SK-N-SH (cell line): ENCODE results near the gene PGM5. TPM values are rescaled to one million over a fixed set of nuclear protein-coding genes. Genes with fewer than 3 reads are reported as not detected.

Experiments
- CTCF ChIA-PET: fragments of 300-600, 350-600 bp; formaldehyde crosslinking; extraction: SDS; loops from one replicate; lab custom pipeline; 2021; lab: Yijun Ruan, JAX
- POLR2A ChIA-PET: fragments of 350-600 bp; sonication (Branson Sonifier 250); formaldehyde crosslinking; extraction: SDS; loops from one replicate; lab custom pipeline; 2020; ENCODE audit warnings: antibody characterized with exemption, inconsistent platforms; lab: Yijun Ruan, JAX
- DNase-seq: peaks from one replicate; pipeline ENCODE4 v3.0.0; 2012
- H2AFZ ChIP-seq: fragments of 200-600 bp; sonication (generic); 2 replicates; pipeline ENCODE4 v1.8.1; 2016; ENCODE audit warnings: antibody characterized with exemption, mild to moderate bottlenecking, low read depth
- H3F3A ChIP-seq: fragments of 200-600 bp; sonication (generic); replicated peaks from 2 replicates; pipeline ENCODE3; 2016; ENCODE audit warnings: antibody characterized with exemption, mild to moderate bottlenecking; ENCODE audit not compliant: insufficient read depth
- H3K27ac ChIP-seq, 2 experiments: fragments of 200-500 bp in 1 of 2; fragments of 200-600 bp in 1 of 2; sonication (Bioruptor generic) in 1 of 2; sonication (generic), shearing (Covaris generic) in 1 of 2; 2 replicates each; pipeline versions ENCODE4 v1.5.1 to v1.6.1; 2014 to 2016; ENCODE audit warnings: low read depth in 2 of 2, inconsistent platforms in 1 of 2, low read length in 1 of 2, mild to moderate bottlenecking in 1 of 2, mixed read lengths in 1 of 2
- H3K27me3 ChIP-seq: fragments of 200-600 bp; sonication (generic), shearing (Covaris generic); 2 replicates; pipeline ENCODE4 v1.6.1; 2016; ENCODE audit warnings: mixed run types; ENCODE audit not compliant: insufficient read depth
- H3K36me3 ChIP-seq, 2 experiments: fragments of 200-500 bp in 1 of 2; fragments of 200-600 bp in 1 of 2; sonication (Bioruptor generic) in 1 of 2; sonication (generic) in 1 of 2; replicated peaks in 1 of 2; 2 replicates each; pipeline versions ENCODE3 to v1.5.1; 2014 to 2016; ENCODE audit warnings: low read length in 1 of 2, mild to moderate bottlenecking in 1 of 2; ENCODE audit not compliant: insufficient read depth in 2 of 2, control insufficient read depth in 1 of 2
- H3K4me1 ChIP-seq, 2 experiments: fragments of 200-500 bp in 1 of 2; fragments of 200-600 bp in 1 of 2; sonication (Bioruptor generic) in 1 of 2; sonication (generic), shearing (Covaris generic) in 1 of 2; 2 replicates each; pipeline versions ENCODE4 v1.5.1 to v1.6.1; 2014 to 2016; ENCODE audit warnings: low read depth in 1 of 2, low read length in 1 of 2, mixed run types in 1 of 2; ENCODE audit not compliant: insufficient read depth in 2 of 2, control insufficient read depth in 1 of 2
- H3K4me2 ChIP-seq: fragments of 200-600 bp; sonication (generic), shearing (Covaris generic); 2 replicates; pipeline ENCODE4 v1.6.1; 2017; ENCODE audit warnings: mixed run types
- H3K4me3 ChIP-seq, 2 experiments: fragments of 200-500 bp in 1 of 2; fragments of 200-600 bp in 1 of 2; sonication (Bioruptor generic) in 1 of 2; sonication (generic), shearing (Covaris generic) in 1 of 2; 2 replicates each; pipeline versions ENCODE4 v1.5.1 to v1.8.1; 2014 to 2016; ENCODE audit warnings: low read depth in 2 of 2, inconsistent platforms in 1 of 2, low read length in 1 of 2, mild to moderate bottlenecking in 1 of 2, mixed read lengths in 1 of 2, moderate library complexity in 1 of 2
- H3K79me2 ChIP-seq: fragments of 200-600 bp; sonication (generic); 2 replicates; pipeline ENCODE4 v1.8.1; 2017; ENCODE audit warnings: mild to moderate bottlenecking; ENCODE audit not compliant: insufficient read depth
- H3K9ac ChIP-seq: fragments of 200-600 bp; sonication (generic); 2 replicates; pipeline ENCODE4 v1.6.1; 2017; ENCODE audit warnings: mixed run types
- H3K9me2 ChIP-seq: fragments of 200-600 bp; sonication (generic); 2 replicates; pipeline ENCODE4 v1.6.1; 2017; ENCODE audit warnings: mixed run types
- H3K9me3 ChIP-seq: fragments of 200-600 bp; sonication (generic); 2 replicates; pipeline ENCODE4 v1.6.1; 2017; ENCODE audit warnings: mixed run types, mild to moderate bottlenecking, moderate library complexity
- H4K20me1 ChIP-seq: fragments of 200-600 bp; sonication (generic); 2 replicates; pipeline ENCODE4 v1.6.1; 2017; ENCODE audit warnings: mild to moderate bottlenecking, mixed run types; ENCODE audit not compliant: insufficient read depth
- CHD2 ChIP-seq: fragments of 150-350 bp; IDR thresholded peaks from 2 replicates; pipeline ENCODE4 v1.6.1; 2018; ENCODE audit warnings: low read length; ENCODE audit not compliant: partially characterized antibody
- CTCF ChIP-seq: fragments of 200-600 bp; sonication (generic); IDR thresholded peaks from 2 replicates; pipeline ENCODE4 v1.6.1; 2017; ENCODE audit warnings: antibody characterized with exemption, mild to moderate bottlenecking, moderate library complexity
- EP300 ChIP-seq, 2 experiments: IDR thresholded peaks; 2 replicates each; pipeline versions ENCODE4 v1.4.0 to v1.6.1; 2012; ENCODE audit warnings: borderline replicate concordance in 1 of 2, low read depth in 1 of 2, low read length in 1 of 2
- EZH2phosphoT487 ChIP-seq: fragments of 200-600 bp; sonication (generic); IDR thresholded peaks from 2 replicates; pipeline ENCODE4 v1.6.1; 2017; ENCODE audit warnings: low read depth, mixed run types, mild to moderate bottlenecking, antibody characterized with exemption, moderate library complexity, borderline replicate concordance
- FOXJ3 ChIP-seq: sonication (generic); formaldehyde crosslinking; IDR thresholded peaks from 2 replicates; pipeline ENCODE4 v1.5.1; 2020; ENCODE audit warnings: mild to moderate bottlenecking, missing genetic modification reagents
- FOXM1 ChIP-seq: IDR thresholded peaks from 2 replicates; pipeline ENCODE4 v1.4.0; 2012; ENCODE audit warnings: low read depth, mild to moderate bottlenecking
- GABPA ChIP-seq: IDR thresholded peaks from 2 replicates; pipeline ENCODE4 v1.4.0; 2012; ENCODE audit warnings: low read depth, mild to moderate bottlenecking
- MAX ChIP-seq: IDR thresholded peaks from 2 replicates; pipeline ENCODE4 v1.4.0; 2012; ENCODE audit warnings: low read depth
- MXI1 ChIP-seq: IDR thresholded peaks from 2 replicates; pipeline ENCODE4 v1.6.1; 2012; ENCODE audit warnings: mild to moderate bottlenecking, low read depth, low read length, improper control_type of control experiment
- NRF1 ChIP-seq: IDR thresholded peaks from 2 replicates; pipeline ENCODE4 v1.6.1; 2012; ENCODE audit warnings: low read depth, mild to moderate bottlenecking, low read length
- RXRA ChIP-seq: IDR thresholded peaks from 2 replicates; pipeline ENCODE4 v1.4.0; 2012; ENCODE audit warnings: low read depth, mild to moderate bottlenecking, borderline replicate concordance
- SIN3A ChIP-seq: IDR thresholded peaks from 2 replicates; pipeline ENCODE4 v1.6.1; 2012; ENCODE audit warnings: low read depth, mild to moderate bottlenecking, low read length, moderate library complexity, borderline replicate concordance
- SMC3 ChIP-seq: IDR thresholded peaks from 2 replicates; pipeline ENCODE4 v1.6.1; 2012; ENCODE audit warnings: low read depth, low read length, improper control_type of control experiment
- TCF12 ChIP-seq: IDR thresholded peaks from 2 replicates; pipeline ENCODE4 v1.4.0; 2012
- TEAD4 ChIP-seq: IDR thresholded peaks from 2 replicates; pipeline ENCODE4 v1.4.0; 2012; ENCODE audit warnings: mild to moderate bottlenecking, borderline replicate concordance; ENCODE audit not compliant: insufficient read depth
- WGBS: methylation state at CpG from one replicate; pipeline ENCODE4 v1.1.6; 2017; ENCODE audit warnings: low lambda C conversion rate; 5-methylcytosine and 5-hydroxymethylcytosine counted together
- polyA plus RNA-seq, 3 experiments: library from polyadenylated mRNA; depleted of rRNA; stranded (reverse); fragments of >200 nt; gene quantifications; 2 replicates each; pipeline ENCODE4 v1.2.3, GENCODE V29; 2012
- TF ChIP-seq, protein P1 (sequence below): fragments of 150-350 bp; IDR thresholded peaks from 2 replicates; pipeline ENCODE4 v1.6.1; 2017; ENCODE audit warnings: antibody characterized with exemption, low read length, low read depth, borderline replicate concordance
- TF ChIP-seq, protein P2 (sequence below): IDR thresholded peaks from 2 replicates; pipeline ENCODE4; 2012
- TF ChIP-seq, protein P3 (sequence below): IDR thresholded peaks from 2 replicates; pipeline ENCODE4 v1.4.0; 2012; ENCODE audit warnings: low read depth, borderline replicate concordance

Gene PGM5
- polyA plus RNA-seq, 1 of the 3 experiments (the other 2 are of a cell fraction) = not detected

- Histone ChIP-seq H3K9me3 (no peaks in the 10 kb centered on the region), H2AFZ (no peak overlapping the region), H3K9ac (no peak overlapping the region), H3K9me2 (no peaks in the 10 kb centered on the region), H3K4me3 (no peak overlapping the region), H3K27ac (no peak overlapping the region), H3F3A (no peaks in the 10 kb centered on the region), H3K27me3 (no peaks in the 10 kb centered on the region; the same call in 1 of the 2 replicates), H4K20me1 (no peaks in the 10 kb centered on the region), H3K4me1 (no peaks in the 10 kb centered on the region), H3K4me2 (no peak overlapping the region), H3K79me2 (no peaks in the 10 kb centered on the region), H3K36me3 (no peaks in the 10 kb centered on the region)
- POLR2A ChIA-PET = no interaction called here
- DNase-seq = no peak
- CTCF ChIA-PET = interaction anchor here (1.3 to 1.4 kb wide), 2 partner anchors 10 to 145 kb away, joined by 3 to 6 read pairs; no protein-coding TSS in a partner anchor
- 0% methylated on average over 3 of the region's 3 CpGs for WGBS
- TF ChIP-seq FOXJ3 (CRISPR knock-in tag) (no peak), SMC3 (no peak), CTCF (peak; percentile 30)
Measured at GRCh38 chr9:68574150-68574549, 217.7 kb downstream of the PGM5 start.

DNA sequence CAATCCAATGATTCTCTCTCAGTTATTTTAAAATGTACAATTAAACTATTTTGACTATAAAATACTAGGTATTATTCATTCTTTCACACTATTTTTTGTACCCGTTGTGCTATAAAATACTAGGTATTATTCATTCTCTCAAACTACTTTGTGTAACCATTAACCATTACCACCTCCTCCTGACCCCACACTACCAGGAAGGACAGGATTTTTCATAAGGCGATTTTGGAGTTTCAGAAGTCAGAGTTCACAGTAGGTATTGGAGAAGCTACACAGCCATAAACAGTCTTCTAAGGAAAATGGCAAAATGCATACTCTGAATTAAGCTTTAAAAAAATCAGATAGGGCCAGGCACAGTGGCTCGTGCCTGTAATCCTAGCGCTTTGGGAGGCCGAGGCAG is 219.4 kb downstream of the PGM5 start:
- Histone ChIP-seq H3K27ac (no peak overlapping the region), H3K4me1 (no peaks in the 10 kb centered on the region), H3K9me3 (no peaks in the 10 kb centered on the region), H3K4me3 (no peak overlapping the region), H3K36me3 (no peaks in the 10 kb centered on the region), H3K27me3 (no peaks in the 10 kb centered on the region; the same call in 1 of the 2 replicates), H3F3A (no peaks in the 10 kb centered on the region), H3K9me2 (no peaks in the 10 kb centered on the region), H3K4me2 (no peak overlapping the region), H4K20me1 (no peaks in the 10 kb centered on the region), H3K9ac (no peak overlapping the region), H2AFZ (no peak overlapping the region), H3K79me2 (no peaks in the 10 kb centered on the region)
- TF ChIP-seq, protein P1, sequence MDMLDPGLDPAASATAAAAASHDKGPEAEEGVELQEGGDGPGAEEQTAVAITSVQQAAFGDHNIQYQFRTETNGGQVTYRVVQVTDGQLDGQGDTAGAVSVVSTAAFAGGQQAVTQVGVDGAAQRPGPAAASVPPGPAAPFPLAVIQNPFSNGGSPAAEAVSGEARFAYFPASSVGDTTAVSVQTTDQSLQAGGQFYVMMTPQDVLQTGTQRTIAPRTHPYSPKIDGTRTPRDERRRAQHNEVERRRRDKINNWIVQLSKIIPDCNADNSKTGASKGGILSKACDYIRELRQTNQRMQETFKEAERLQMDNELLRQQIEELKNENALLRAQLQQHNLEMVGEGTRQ = no peak
- TF ChIP-seq MAX (no peak), FOXM1 (no peak), SMC3 (no peak), SIN3A (no peak), CTCF (no peak), EP300 (IDR thresholded peaks at IDR 0.05; ENCODE audit: borderline replicate concordance in 1 of 2, low read depth in 1 of 2, low read length in 1 of 2) (no peak), CHD2 (no peak), EZH2phosphoT487 (no peak), TCF12 (no peak), RXRA (no peak), GABPA (no peak), NRF1 (no peak), MXI1 (no peak), TEAD4 (no peak)
- TF ChIP-seq, protein P2, sequence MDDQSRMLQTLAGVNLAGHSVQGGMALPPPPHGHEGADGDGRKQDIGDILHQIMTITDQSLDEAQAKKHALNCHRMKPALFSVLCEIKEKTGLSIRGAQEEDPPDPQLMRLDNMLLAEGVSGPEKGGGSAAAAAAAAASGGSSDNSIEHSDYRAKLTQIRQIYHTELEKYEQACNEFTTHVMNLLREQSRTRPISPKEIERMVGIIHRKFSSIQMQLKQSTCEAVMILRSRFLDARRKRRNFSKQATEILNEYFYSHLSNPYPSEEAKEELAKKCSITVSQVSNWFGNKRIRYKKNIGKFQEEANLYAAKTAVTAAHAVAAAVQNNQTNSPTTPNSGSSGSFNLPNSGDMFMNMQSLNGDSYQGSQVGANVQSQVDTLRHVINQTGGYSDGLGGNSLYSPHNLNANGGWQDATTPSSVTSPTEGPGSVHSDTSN = no peak
- TF ChIP-seq, protein P3, sequence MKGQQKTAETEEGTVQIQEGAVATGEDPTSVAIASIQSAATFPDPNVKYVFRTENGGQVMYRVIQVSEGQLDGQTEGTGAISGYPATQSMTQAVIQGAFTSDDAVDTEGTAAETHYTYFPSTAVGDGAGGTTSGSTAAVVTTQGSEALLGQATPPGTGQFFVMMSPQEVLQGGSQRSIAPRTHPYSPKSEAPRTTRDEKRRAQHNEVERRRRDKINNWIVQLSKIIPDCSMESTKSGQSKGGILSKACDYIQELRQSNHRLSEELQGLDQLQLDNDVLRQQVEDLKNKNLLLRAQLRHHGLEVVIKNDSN = no peak
- 3% methylated on average over 5 of the region's 5 CpGs for WGBS
- CTCF ChIA-PET = no interaction called here
- no peak for DNase-seq
- POLR2A ChIA-PET = no interaction called here
